ENCODE measurements around the gene ZNF217. TPM values are rescaled to one million over a fixed set of nuclear protein-coding genes. Genes with fewer than 3 reads are reported as not detected.
A peak's percentile ranks its signal among the peaks of the same experiment; 100 is the strongest.

Gene ZNF217
- total and polyA plus RNA-seq, 9 of the 15 experiments (the other 6 are each of a cell fraction or from before 2014, with no cell fraction given) = 3.0 to 41.8 (median 16.8) TPM

DNA sequence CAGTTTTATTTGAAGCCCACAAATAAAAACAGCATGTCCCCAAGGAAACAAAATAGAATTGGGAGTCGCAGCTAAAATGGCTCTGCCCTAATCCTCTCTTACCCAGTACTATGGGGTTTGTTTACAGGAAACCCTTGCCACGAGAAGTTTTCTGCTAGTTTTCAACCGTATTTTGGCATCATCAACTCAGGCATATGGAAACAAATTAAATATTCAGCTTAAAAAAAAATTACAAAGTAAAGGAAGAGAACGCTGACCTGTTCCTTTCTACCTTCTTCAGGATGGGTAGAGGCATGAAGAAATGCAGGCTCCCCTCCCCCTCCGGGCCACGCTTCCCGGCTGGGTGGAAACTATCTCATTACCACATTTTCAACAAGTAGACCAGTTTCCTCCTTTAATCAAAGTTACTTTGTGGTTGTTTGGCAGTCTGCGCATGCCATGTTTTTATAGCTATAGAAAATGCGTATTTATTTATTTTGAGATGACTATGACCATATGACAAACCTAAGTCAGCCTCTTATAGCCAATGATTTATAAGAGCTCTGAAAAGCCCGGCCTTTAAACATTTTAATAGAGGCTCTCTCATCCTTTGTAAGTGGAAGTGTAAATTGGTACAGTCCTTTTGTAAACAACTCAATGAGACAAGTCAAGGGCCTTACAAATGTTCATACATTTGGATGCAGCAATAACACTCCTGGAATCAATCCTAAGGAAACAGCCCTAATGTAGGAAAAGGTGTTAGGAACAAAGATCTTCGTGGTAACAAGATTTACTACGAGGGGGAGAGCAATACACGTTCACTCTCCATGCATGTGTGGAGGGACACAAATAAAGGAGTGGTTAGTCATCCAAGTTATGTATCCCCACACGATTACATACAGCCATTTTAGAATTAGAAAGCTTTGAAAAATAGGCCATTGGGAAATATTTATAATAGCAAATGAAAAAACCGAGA, 16.1 kb upstream of the ZNF217 start (continued):
- TF ChIP-seq, protein P1, sequence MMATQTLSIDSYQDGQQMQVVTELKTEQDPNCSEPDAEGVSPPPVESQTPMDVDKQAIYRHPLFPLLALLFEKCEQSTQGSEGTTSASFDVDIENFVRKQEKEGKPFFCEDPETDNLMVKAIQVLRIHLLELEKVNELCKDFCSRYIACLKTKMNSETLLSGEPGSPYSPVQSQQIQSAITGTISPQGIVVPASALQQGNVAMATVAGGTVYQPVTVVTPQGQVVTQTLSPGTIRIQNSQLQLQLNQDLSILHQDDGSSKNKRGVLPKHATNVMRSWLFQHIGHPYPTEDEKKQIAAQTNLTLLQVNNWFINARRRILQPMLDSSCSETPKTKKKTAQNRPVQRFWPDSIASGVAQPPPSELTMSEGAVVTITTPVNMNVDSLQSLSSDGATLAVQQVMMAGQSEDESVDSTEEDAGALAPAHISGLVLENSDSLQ (IDR thresholded peaks at IDR 0.05) = peak; percentile 8; the same call in 1 of the 2 replicates
- no peak for TF ChIP-seq ZNF3 (CRISPR knock-in tag; IDR thresholded peaks at IDR 0.05)

DNA sequence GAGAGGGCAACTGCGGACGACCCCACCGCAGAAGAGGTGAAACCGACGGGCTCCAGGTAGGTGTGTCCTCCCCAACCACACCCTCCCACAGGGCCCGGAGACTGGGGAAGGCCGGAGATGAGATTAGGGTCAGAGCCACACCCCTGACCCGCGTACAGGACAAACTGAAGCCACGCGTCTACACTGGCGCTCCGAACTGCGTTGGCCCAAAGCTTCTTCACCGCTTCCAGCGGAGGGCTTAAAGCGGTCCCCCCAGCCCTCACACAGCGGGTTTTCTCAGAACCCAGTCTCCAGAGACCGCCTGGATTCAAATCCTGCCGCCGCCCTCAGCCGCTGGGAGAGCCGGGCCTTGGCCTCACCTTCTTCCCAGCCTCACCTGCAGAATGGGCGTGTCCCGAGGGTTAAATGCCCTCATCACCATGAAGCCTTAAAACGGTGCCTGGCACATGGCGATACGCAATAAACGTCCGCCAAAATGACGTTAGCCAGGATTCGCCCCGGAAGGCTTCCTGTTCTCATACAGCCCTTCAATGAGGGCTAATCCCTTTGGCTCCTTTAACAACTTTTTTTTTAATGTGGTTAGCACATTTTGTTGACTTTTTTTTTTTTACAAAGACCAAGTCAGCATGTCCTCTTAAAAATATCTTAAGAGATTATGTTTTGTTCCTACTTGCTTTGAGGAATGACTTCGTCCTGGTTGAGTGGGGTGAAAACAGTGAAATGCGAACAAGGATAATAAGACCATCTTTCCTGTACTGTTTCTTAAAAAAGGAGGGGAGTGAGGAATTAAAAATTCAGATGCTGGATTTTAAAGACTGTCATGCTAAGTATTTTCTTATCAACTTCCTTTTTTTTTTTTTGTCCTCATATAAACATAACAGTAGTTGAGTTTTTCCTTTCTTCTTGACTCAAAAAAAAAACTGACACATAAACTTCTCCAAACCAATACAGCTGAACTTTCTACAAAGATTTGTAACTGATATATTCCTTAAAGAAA, 15.1 kb upstream of the ZNF217 start:
- no peaks in the 10 kb centered on the region for H3K9me3 ChIP-seq (replicated peaks; ENCODE audit: control insufficient read depth, insufficient read depth, low read depth, low read length)
- peaks cover 55% of the 10 kb centered on the region for H3K79me2 ChIP-seq (ENCODE audit: control insufficient read depth, insufficient read depth, low read length)
- H3K36me3 ChIP-seq (ENCODE audit: control insufficient read depth, insufficient read depth, low read length) = no peaks in the 10 kb centered on the region
- no peaks in the 10 kb centered on the region for H3K27me3 ChIP-seq (ENCODE audit: control insufficient read depth in 2 of 2, insufficient read depth in 2 of 2, low read length in 2 of 2)
- peak overlapping the region; percentile 85 to 94 for H3K9ac ChIP-seq (ENCODE audit: insufficient read depth in 1 of 2, low read depth in 2 of 2, low read length in 2 of 2)
- H3K4me1 ChIP-seq (replicated peaks in 1 of 2; ENCODE audit: control insufficient read depth in 2 of 2, insufficient read depth in 2 of 2, low read length in 2 of 2) = peaks cover 24 to 46% of the 10 kb centered on the region in 2 experiments
- peak overlapping the region; percentile 87 for H3K4me2 ChIP-seq (ENCODE audit: insufficient read depth, low read length)
- H3K27ac ChIP-seq (ENCODE audit: extremely low read depth, low read depth, low read length) = peak overlapping the region; percentile 91
- DNase-seq (ENCODE audit: extremely low read depth in 1 of 4, low spot score in 3 of 4) (peak; percentile 83 to 94 (median 86)), FAIRE-seq (peak; percentile 79), ATAC-seq (peak; percentile 91)
- 2% methylated on average over 34 of the region's 35 CpGs for WGBS (ENCODE audit: insufficient coverage, low coverage, missing lambda C conversion rate)
- peak overlapping the region; percentile 88 for H2AFZ ChIP-seq (ENCODE audit: low read depth, low read length)
- in situ Hi-C loops (cut with MboI) (no loop called here), intact Hi-C loops (cut with micrococcal nuclease) (loop anchor here (2.0 to 5.0 kb wide), 5 partner anchors 14 to 308 kb away; no protein-coding TSS in a partner anchor)
- ChIA-PET POLR2A (interaction anchor here (0.6 to 5.3 kb wide), 11 partner anchors 9 to 355 kb away, joined by 3 to 60 read pairs (median 5); no protein-coding TSS in a partner anchor), CTCF (ENCODE audit: low intra/inter-chr PET ratio) (no interaction called here)
- H3K4me3 ChIP-seq = peak overlapping the region; percentile 52
- TSS peak; percentile 94 for BruUV-seq (replicated peaks)
- H4K20me1 ChIP-seq (replicated peaks; ENCODE audit: control insufficient read depth, insufficient read depth, low read length) = no peaks in the 10 kb centered on the region
- no peaks in the 10 kb centered on the region for H3K9me1 ChIP-seq (ENCODE audit: control insufficient read depth, insufficient read depth, low read length)
- TF ChIP-seq, protein P2, sequence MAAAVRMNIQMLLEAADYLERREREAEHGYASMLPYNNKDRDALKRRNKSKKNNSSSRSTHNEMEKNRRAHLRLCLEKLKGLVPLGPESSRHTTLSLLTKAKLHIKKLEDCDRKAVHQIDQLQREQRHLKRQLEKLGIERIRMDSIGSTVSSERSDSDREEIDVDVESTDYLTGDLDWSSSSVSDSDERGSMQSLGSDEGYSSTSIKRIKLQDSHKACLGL (CRISPR knock-in tag; IDR thresholded peaks at IDR 0.05; ENCODE audit: borderline replicate concordance, poor library complexity, severe bottlenecking) = no peak
- no peak for TF ChIP-seq ZNF224 (CRISPR knock-in tag; IDR thresholded peaks at IDR 0.05)
- no peak for TF ChIP-seq ZNF133 (CRISPR knock-in tag; IDR thresholded peaks at IDR 0.05)
- no peak for TF ChIP-seq OTX1 (CRISPR knock-in tag; IDR thresholded peaks at IDR 0.05)
- no peak for TF ChIP-seq BRF1 (IDR thresholded peaks at IDR 0.05; ENCODE audit: borderline replicate concordance, extremely low read depth, insufficient read length)
- TF ChIP-seq SAFB2 (IDR thresholded peaks at IDR 0.05; ENCODE audit: borderline replicate concordance, low read depth, low read length, severe bottlenecking) = no peak
- TF ChIP-seq HNRNPH1 (optimal IDR thresholded peaks at IDR 0.05; ENCODE audit: low read depth, low read length) = no peak
- TF ChIP-seq, protein P3, sequence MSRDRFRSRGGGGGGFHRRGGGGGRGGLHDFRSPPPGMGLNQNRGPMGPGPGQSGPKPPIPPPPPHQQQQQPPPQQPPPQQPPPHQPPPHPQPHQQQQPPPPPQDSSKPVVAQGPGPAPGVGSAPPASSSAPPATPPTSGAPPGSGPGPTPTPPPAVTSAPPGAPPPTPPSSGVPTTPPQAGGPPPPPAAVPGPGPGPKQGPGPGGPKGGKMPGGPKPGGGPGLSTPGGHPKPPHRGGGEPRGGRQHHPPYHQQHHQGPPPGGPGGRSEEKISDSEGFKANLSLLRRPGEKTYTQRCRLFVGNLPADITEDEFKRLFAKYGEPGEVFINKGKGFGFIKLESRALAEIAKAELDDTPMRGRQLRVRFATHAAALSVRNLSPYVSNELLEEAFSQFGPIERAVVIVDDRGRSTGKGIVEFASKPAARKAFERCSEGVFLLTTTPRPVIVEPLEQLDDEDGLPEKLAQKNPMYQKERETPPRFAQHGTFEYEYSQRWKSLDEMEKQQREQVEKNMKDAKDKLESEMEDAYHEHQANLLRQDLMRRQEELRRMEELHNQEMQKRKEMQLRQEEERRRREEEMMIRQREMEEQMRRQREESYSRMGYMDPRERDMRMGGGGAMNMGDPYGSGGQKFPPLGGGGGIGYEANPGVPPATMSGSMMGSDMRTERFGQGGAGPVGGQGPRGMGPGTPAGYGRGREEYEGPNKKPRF (IDR thresholded peaks at IDR 0.05; ENCODE audit: low read depth, low read length) = no peak
- TF ChIP-seq, protein P4, sequence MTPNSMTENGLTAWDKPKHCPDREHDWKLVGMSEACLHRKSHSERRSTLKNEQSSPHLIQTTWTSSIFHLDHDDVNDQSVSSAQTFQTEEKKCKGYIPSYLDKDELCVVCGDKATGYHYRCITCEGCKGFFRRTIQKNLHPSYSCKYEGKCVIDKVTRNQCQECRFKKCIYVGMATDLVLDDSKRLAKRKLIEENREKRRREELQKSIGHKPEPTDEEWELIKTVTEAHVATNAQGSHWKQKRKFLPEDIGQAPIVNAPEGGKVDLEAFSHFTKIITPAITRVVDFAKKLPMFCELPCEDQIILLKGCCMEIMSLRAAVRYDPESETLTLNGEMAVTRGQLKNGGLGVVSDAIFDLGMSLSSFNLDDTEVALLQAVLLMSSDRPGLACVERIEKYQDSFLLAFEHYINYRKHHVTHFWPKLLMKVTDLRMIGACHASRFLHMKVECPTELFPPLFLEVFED (CRISPR knock-in tag; conservative IDR thresholded peaks at IDR 0.05) = no peak
